ENCODE results near the gene ITPKB. TPM values are rescaled to one million over a fixed set of nuclear protein-coding genes. Genes with fewer than 3 reads are reported as not detected.
A peak's percentile ranks its signal among the peaks of the same experiment; 100 is the strongest.

ITPKB gene
- total and polyA plus RNA-seq, 7 experiments from 2014 or later = 51.7 to 429 (median 177) TPM

- DNase-seq = no peak
- intact Hi-C loops (cut with micrococcal nuclease) = loop anchor here in 1 of 2 donors (10.0 kb wide), 1 partner anchor 623 kb away; the partner anchor contains the start of gene H3-3A
- peaks cover 76 to 99% of the 10 kb centered on the region in 2 donors for H3K4me1 ChIP-seq (ENCODE audit: control insufficient read depth in 2 of 2, insufficient read depth in 2 of 2, low read length in 2 of 2)
Observed at GRCh38 chr1:226688056-226688748, 50.9 kb downstream of the ITPKB start.

GRCh38 chr1:226687426-226687825 is 51.7 kb downstream of the ITPKB start:
- peak; percentile 55 for ATAC-seq
- ChIA-PET POLR2A (interaction anchor here (0.9 to 3.8 kb wide), 15 partner anchors 10 to 53 kb away, joined by 3 to 31 read pairs (median 6); partner anchors contain the start of gene ITPKB), CTCF (interaction anchor here (0.7 to 4.6 kb wide), 16 partner anchors 9 to 140 kb away, joined by 3 to 33 read pairs (median 4); partner anchors contain the start of gene ITPKB)
- peaks cover 0 to 2% (median 0%) of the 10 kb centered on the region in 11 donors for H3K9me3 Mint-ChIP-seq
- peaks cover 8 to 42% (median 24%) of the 10 kb centered on the region in 5 donors for H3K36me3 Mint-ChIP-seq
- no peaks in the 10 kb centered on the region for H3K9me3 ChIP-seq (ENCODE audit: control insufficient read depth in 2 of 3, low read length in 3 of 3)
- H3K27me3 Mint-ChIP-seq = no peaks in the 10 kb centered on the region
- peaks cover 86 to 100% (median 100%) of the 10 kb centered on the region in 7 donors for H3K4me1 Mint-ChIP-seq
- peaks cover 80 to 100% of the 10 kb centered on the region in 2 donors for H3K4me1 ChIP-seq (ENCODE audit: control insufficient read depth in 2 of 2, insufficient read depth in 2 of 2, low read length in 2 of 2)
- H3K27me3 ChIP-seq (ENCODE audit: control insufficient read depth in 2 of 2, insufficient read depth in 2 of 2, low read length in 2 of 2) = no peaks in the 10 kb centered on the region
- H3K27ac ChIP-seq (ENCODE audit: low read depth, low read length) = peak overlapping the region; percentile 86
- intact Hi-C loops (cut with micrococcal nuclease) = loop anchor here (1.0 to 10.0 kb wide), 5 partner anchors 37 to 623 kb away; partner anchors contain the start of gene H3-3A (in 1 of the 2)
- H3K4me3 ChIP-seq (ENCODE audit: low read length) = no peak overlapping the region
- H3K27ac Mint-ChIP-seq = peak overlapping the region; percentile 20 to 100 (median 99)
- H3K36me3 ChIP-seq (ENCODE audit: control insufficient read depth in 2 of 3, insufficient read depth in 3 of 3, low read length in 3 of 3) = peaks cover 3 to 32% (median 8%) of the 10 kb centered on the region in 3 experiments
- H3K4me3 Mint-ChIP-seq = peak overlapping the region; percentile 4 to 89 (median 66)
- peak in 7 of 9 donors; percentile 22 to 69 (median 55) for DNase-seq

More at GRCh38 chr1:226688056-226688748, 50.9 kb downstream of the ITPKB start:
- Mint-ChIP-seq H3K4me1 (peaks cover 86 to 100% (median 100%) of the 10 kb centered on the region in 7 donors), H3K27me3 (no peaks in the 10 kb centered on the region), H3K9me3 (peaks cover 0 to 2% (median 0%) of the 10 kb centered on the region in 11 donors), H3K27ac (peak overlapping the region; percentile 34 to 100 (median 99)), H3K4me3 (peak overlapping the region; percentile 20 to 89 (median 64)), H3K36me3 (peaks cover 13 to 48% (median 24%) of the 10 kb centered on the region in 5 donors)
- ChIA-PET POLR2A (interaction anchor here (1.2 to 3.8 kb wide), 14 partner anchors 10 to 135 kb away, joined by 3 to 31 read pairs (median 8); partner anchors contain the start of gene ITPKB), CTCF (interaction anchor here (0.6 to 4.6 kb wide), 17 partner anchors 10 to 139 kb away, joined by 3 to 33 read pairs (median 4); partner anchors contain the start of gene ITPKB)
- Histone ChIP-seq H3K4me3 (ENCODE audit: low read length) (no peak overlapping the region), H3K27me3 (ENCODE audit: control insufficient read depth in 2 of 2, insufficient read depth in 2 of 2, low read length in 2 of 2) (no peaks in the 10 kb centered on the region), H3K9me3 (ENCODE audit: control insufficient read depth in 2 of 3, low read length in 3 of 3) (no peaks in the 10 kb centered on the region), H3K27ac (ENCODE audit: low read depth, low read length) (peak overlapping the region; percentile 86), H3K36me3 (ENCODE audit: control insufficient read depth in 2 of 3, insufficient read depth in 3 of 3, low read length in 3 of 3) (peaks cover 3 to 33% (median 8%) of the 10 kb centered on the region in 3 experiments)
- ATAC-seq = no peak

- POLR2A ChIA-PET = interaction anchor here (0.6 to 16.9 kb wide), 19 partner anchors 9 to 1080 kb away, joined by 3 to 276 read pairs (median 5); partner anchors contain the start of gene ITPKB
- H3K27me3 Mint-ChIP-seq = no peaks in the 10 kb centered on the region
- H3K36me3 Mint-ChIP-seq = peaks cover 7 to 42% (median 24%) of the 10 kb centered on the region in 5 donors
- peak overlapping the region; percentile 33 to 89 (median 66) for H3K4me3 Mint-ChIP-seq
- Histone ChIP-seq H3K4me1 (ENCODE audit: control insufficient read depth in 2 of 2, insufficient read depth in 2 of 2, low read length in 2 of 2) (peaks cover 76 to 100% of the 10 kb centered on the region in 2 donors), H3K27me3 (ENCODE audit: control insufficient read depth in 2 of 2, insufficient read depth in 2 of 2, low read length in 2 of 2) (no peaks in the 10 kb centered on the region), H3K9me3 (ENCODE audit: control insufficient read depth in 2 of 3, low read length in 3 of 3) (no peaks in the 10 kb centered on the region), H3K27ac (ENCODE audit: low read depth, low read length) (peak overlapping the region; percentile 86), H3K4me3 (ENCODE audit: low read length) (no peak overlapping the region), H3K36me3 (ENCODE audit: control insufficient read depth in 2 of 3, insufficient read depth in 3 of 3, low read length in 3 of 3) (peaks cover 3 to 32% (median 8%) of the 10 kb centered on the region in 3 experiments)
- CTCF ChIA-PET = interaction anchor here (0.6 to 4.6 kb wide), 15 partner anchors 8 to 140 kb away, joined by 3 to 33 read pairs (median 4); no protein-coding TSS in a partner anchor
- no peak for DNase-seq
- intact Hi-C loops (cut with micrococcal nuclease) = loop anchor here (1.0 to 10.0 kb wide), 5 partner anchors 36 to 622 kb away; partner anchors contain the start of gene H3-3A (in 1 of the 2)
- peaks cover 0 to 2% (median 0%) of the 10 kb centered on the region in 11 donors for H3K9me3 Mint-ChIP-seq
- peaks cover 83 to 100% (median 100%) of the 10 kb centered on the region in 7 donors for H3K4me1 Mint-ChIP-seq
- peak overlapping the region; percentile 47 to 100 (median 99) for H3K27ac Mint-ChIP-seq
- no peak for ATAC-seq
Observed at GRCh38 chr1:226686440-226687425, 52.3 kb downstream of the ITPKB start.

- Histone ChIP-seq H3K27ac (ENCODE audit: low read depth, low read length) (peak overlapping the region; percentile 86), H3K36me3 (ENCODE audit: control insufficient read depth in 2 of 3, insufficient read depth in 3 of 3, low read length in 3 of 3) (peaks cover 3 to 32% (median 8%) of the 10 kb centered on the region in 3 experiments), H3K9me3 (ENCODE audit: control insufficient read depth in 2 of 3, low read length in 3 of 3) (no peaks in the 10 kb centered on the region), H3K4me3 (ENCODE audit: low read length) (no peak overlapping the region), H3K27me3 (ENCODE audit: control insufficient read depth in 2 of 2, insufficient read depth in 2 of 2, low read length in 2 of 2) (no peaks in the 10 kb centered on the region), H3K4me1 (ENCODE audit: control insufficient read depth in 2 of 2, insufficient read depth in 2 of 2, low read length in 2 of 2) (peaks cover 70 to 99% of the 10 kb centered on the region in 2 donors)
- intact Hi-C loops (cut with micrococcal nuclease) = loop anchor here in 1 of 2 donors (10.0 kb wide), 1 partner anchor 621 kb away; the partner anchor contains the start of gene H3-3A
- ChIA-PET POLR2A (interaction anchor here (1.0 to 16.9 kb wide), 6 partner anchors 9 to 53 kb away, joined by 3 to 276 read pairs (median 4); no protein-coding TSS in a partner anchor), CTCF (interaction anchor here (1.6 to 4.6 kb wide), 3 partner anchors 8 to 52 kb away, joined by 3 to 33 read pairs (median 4); no protein-coding TSS in a partner anchor)
- ATAC-seq (no peak), DNase-seq (no peak)
- Mint-ChIP-seq H3K4me3 (peak overlapping the region in 9 of 10 donors; percentile 48 to 89 (median 73)), H3K27me3 (no peaks in the 10 kb centered on the region), H3K36me3 (peaks cover 7 to 37% (median 18%) of the 10 kb centered on the region in 5 donors), H3K9me3 (peaks cover 0 to 2% (median 0%) of the 10 kb centered on the region in 11 donors), H3K27ac (peak overlapping the region; percentile 32 to 100 (median 99)), H3K4me1 (peaks cover 79 to 100% (median 99%) of the 10 kb centered on the region in 7 donors)
Observed at GRCh38 chr1:226685196-226685820, 53.8 kb downstream of the ITPKB start.

- H3K9me3 ChIP-seq (ENCODE audit: control insufficient read depth in 2 of 3, low read length in 3 of 3) = no peaks in the 10 kb centered on the region
- peak overlapping the region in 9 of 10 donors; percentile 48 to 89 (median 73) for H3K4me3 Mint-ChIP-seq
Observed at GRCh38 chr1:226684026-226684425, 55.1 kb downstream of the ITPKB start.

More at GRCh38 chr1:226684026-226684425, 55.1 kb downstream of the ITPKB start:
- intact Hi-C loops (cut with micrococcal nuclease) = loop anchor here in 1 of 2 donors (10.0 kb wide), 1 partner anchor 619 kb away; the partner anchor contains the start of gene H3-3A
- H3K4me3 ChIP-seq (ENCODE audit: low read length) = no peak overlapping the region
- H3K4me1 ChIP-seq (ENCODE audit: control insufficient read depth in 2 of 2, insufficient read depth in 2 of 2, low read length in 2 of 2) = peaks cover 78 to 98% of the 10 kb centered on the region in 2 donors
- no peaks in the 10 kb centered on the region for H3K9me3 Mint-ChIP-seq
- no peak for ATAC-seq
- DNase-seq = peak in 1 of 9 donors; percentile 29
- peaks cover 7 to 28% (median 15%) of the 10 kb centered on the region in 5 donors for H3K36me3 Mint-ChIP-seq
- peaks cover 0 to 25% (median 8%) of the 10 kb centered on the region in 3 experiments for H3K36me3 ChIP-seq (ENCODE audit: control insufficient read depth in 2 of 3, insufficient read depth in 3 of 3, low read length in 3 of 3)
- peak overlapping the region; percentile 18 to 100 (median 99) for H3K27ac Mint-ChIP-seq
- H3K27me3 ChIP-seq (ENCODE audit: control insufficient read depth in 2 of 2, insufficient read depth in 2 of 2, low read length in 2 of 2) = no peaks in the 10 kb centered on the region
- H3K27ac ChIP-seq (ENCODE audit: low read depth, low read length) = peak overlapping the region; percentile 86
- H3K27me3 Mint-ChIP-seq = no peaks in the 10 kb centered on the region
- POLR2A ChIA-PET = interaction anchor here (0.9 to 16.9 kb wide), 4 partner anchors 9 to 27 kb away, joined by 3 to 276 read pairs (median 15); no protein-coding TSS in a partner anchor
- H3K4me1 Mint-ChIP-seq = peaks cover 82 to 100% (median 99%) of the 10 kb centered on the region in 7 donors
- CTCF ChIA-PET = interaction anchor here (1.7 kb wide), 1 partner anchor 23 kb away, joined by 3 read pairs; no protein-coding TSS in a partner anchor

All from naive thymus-derived CD4-positive, alpha-beta T cell (primary cell).